22Rv1 (cell line): ENCODE data around the gene STK40.

Source experiments
- H3K27ac ChIP-seq: fragments of 450-650 bp; 2 replicates; pipeline ENCODE4 v1.5.1; 2017
- CTCF ChIP-seq: fragments of 450-650 bp; IDR thresholded peaks from 2 replicates; pipeline ENCODE4 v1.5.1; 2017; ENCODE audit warnings: mild to moderate bottlenecking
- ZFX ChIP-seq: fragments of 450-650 bp; IDR thresholded peaks from 2 replicates; pipeline ENCODE4 v1.6.1; 2017; ENCODE audit warnings: antibody characterized with exemption, borderline replicate concordance

Gene STK40

DNA sequence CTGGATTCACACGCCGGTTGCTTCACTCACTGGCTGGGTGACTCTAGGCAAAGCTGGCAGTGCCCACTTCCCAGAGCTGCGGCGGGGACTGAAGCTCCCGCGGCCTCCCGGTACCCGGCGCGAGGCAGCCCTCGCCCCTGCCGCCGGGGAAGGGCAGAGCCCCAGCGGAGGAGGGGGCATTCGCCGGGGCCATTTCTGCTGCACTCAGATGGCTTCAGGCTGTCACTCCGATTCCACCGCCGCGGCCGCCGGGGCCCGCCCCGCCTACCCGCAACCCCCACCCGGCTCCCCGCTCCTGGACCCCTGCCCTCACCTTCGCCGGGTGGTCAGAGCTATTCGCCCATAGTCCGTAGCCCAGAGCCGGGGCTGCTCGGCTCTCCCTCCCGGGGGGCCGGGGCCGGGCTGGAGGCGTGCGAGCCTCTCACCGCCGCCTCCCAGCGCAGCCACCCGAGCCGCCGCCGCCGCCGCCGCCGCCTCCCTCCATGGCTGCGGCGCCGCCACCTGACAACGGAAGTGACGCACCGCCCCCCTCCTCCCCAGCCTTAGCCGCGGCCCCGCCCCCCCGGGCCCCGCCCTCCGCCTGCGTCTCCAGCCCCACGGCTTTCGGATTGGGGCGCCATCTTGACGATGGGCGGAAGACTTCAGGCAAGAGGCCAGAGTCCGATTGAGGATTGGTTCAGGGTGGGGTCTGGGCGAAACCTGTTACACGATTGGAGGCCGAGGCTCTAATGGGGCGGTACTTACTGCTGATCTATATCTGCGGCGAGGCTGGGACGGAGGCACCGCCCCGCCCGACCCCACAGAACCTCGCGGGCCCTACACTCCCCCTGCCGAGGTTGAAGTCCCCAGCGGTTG lies at the start of gene STK40:
Gene STK40, minus strand, starts transcription at position 515 of the 855 bp plus-strand sequence. CDS start 24,592 bp downstream, outside the sequence.
- peak within 1 kb of the TSS; percentile 93 for H3K27ac ChIP-seq

GRCh38 chr1:36433102-36433501 lies 47.4 kb upstream of the STK40 start:
- TF ChIP-seq ZFX (no peak), CTCF (no peak)

More for the DNA sequence above, at the start of gene STK40:
- TF ChIP-seq ZFX: no peak
- no peak for TF ChIP-seq CTCF

DNA sequence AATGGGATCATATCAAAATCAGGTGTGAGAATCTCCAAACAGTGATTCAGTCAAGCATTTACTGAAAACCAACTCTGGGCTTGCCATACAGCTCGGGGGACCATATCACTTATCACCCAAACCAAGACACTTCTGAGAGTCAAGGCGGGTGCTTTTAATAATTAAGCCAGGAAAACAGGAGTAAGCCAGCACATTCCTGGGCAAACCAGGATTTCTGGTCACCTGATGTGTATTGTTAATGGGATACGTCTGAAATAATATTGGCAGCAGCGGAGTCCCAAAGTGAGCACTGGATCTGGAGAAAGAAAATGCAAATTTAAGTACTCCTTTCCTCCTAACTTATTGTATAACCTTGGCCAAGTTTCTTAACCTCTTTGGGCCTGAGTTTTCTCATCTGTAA lies 46.9 kb upstream of the STK40 start:
- TF ChIP-seq CTCF: no peak
- no peak for TF ChIP-seq ZFX
- peak overlapping the region; percentile 65 for H3K27ac ChIP-seq

More at GRCh38 chr1:36433102-36433501, 47.4 kb upstream of the STK40 start:
- H3K27ac ChIP-seq: peak overlapping the region; percentile 65

DNA sequence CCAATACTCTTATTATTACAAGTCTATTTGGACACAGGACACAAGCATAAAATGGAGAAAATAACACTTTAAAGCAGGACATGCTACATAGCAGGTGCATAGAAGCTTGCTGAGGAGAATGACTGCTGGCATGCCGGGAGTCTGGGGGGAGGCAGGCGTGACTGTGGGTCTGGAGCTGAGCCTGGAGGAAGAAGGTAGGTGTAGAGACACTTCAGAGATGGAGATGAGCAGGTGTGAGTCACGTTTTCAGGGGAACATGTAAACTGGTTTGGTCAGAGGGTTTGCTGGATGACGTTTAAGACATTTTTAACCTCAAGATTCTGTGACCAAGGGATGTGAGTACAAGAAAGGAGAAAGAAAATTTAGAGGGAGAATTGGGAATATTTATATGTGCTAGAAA lies 40.1 kb upstream of the STK40 start:
- no peak overlapping the region for H3K27ac ChIP-seq
- TF ChIP-seq CTCF (no peak), ZFX (no peak)

GRCh38 chr1:36421649-36422048 lies 35.9 kb upstream of the STK40 start:
- no peak overlapping the region for H3K27ac ChIP-seq

GRCh38 chr1:36420836-36421317 lies 35.2 kb upstream of the STK40 start:
- no peak overlapping the region for H3K27ac ChIP-seq
- TF ChIP-seq ZFX (no peak), CTCF (peak; percentile 96)

More at GRCh38 chr1:36421649-36422048, 35.9 kb upstream of the STK40 start:
- TF ChIP-seq CTCF (no peak), ZFX (no peak)

GRCh38 chr1:36420409-36420808 lies 34.7 kb upstream of the STK40 start:
- TF ChIP-seq CTCF (no peak), ZFX (no peak)
- no peak overlapping the region for H3K27ac ChIP-seq
